GM23338 (cell line): Measurements from ENCODE around the gene HECTD3. TPM values are rescaled to one million over a fixed set of nuclear protein-coding genes. Genes with fewer than 3 reads are reported as not detected.

Experiments
- ATAC-seq: fragments of 200-7000 bp; cut with Tn5 transposase; 3 replicates; pipeline ENCODE4 v1.9.1; 2020
- DNase-seq: peaks from one replicate; pipeline ENCODE4 v3.0.0-alpha.2; 2015; ENCODE audit warnings: low spot score
- H2AFZ ChIP-seq: fragments of 200-600 bp; sonication (generic); 2 replicates; pipeline ENCODE4 v1.8.0; 2016; ENCODE audit warnings: antibody characterized with exemption, mild to moderate bottlenecking, moderate library complexity
- H3F3A ChIP-seq: fragments of 200-600 bp; sonication (generic); replicated peaks from 2 replicates; pipeline ENCODE4 v1.8.0; 2017; ENCODE audit warnings: antibody characterized with exemption, mixed run types, low read depth
- H3K27ac ChIP-seq: fragments of 200-600 bp; sonication (generic); 2 replicates; pipeline ENCODE4 v1.6.1; 2016; ENCODE audit warnings: low read depth
- H3K27me3 ChIP-seq: fragments of 200-600 bp; sonication (generic); 2 replicates; pipeline ENCODE4 v1.8.0; 2016; ENCODE audit warnings: mild to moderate bottlenecking, mixed run types, moderate library complexity; ENCODE audit not compliant: insufficient read depth
- H3K36me3 ChIP-seq: fragments of 200-600 bp; sonication (generic); 2 replicates; pipeline ENCODE4 v1.8.0; 2016; ENCODE audit warnings: mild to moderate bottlenecking; ENCODE audit not compliant: insufficient read depth
- H3K4me1 ChIP-seq: fragments of 200-600 bp; sonication (generic); 2 replicates; pipeline ENCODE4 v1.8.0; 2016; ENCODE audit warnings: mild to moderate bottlenecking, moderate library complexity; ENCODE audit not compliant: insufficient read depth
- H3K4me2 ChIP-seq: fragments of 200-600 bp; sonication (generic); 2 replicates; pipeline ENCODE4 v1.7.1; 2017; ENCODE audit warnings: mixed run types
- H3K4me3 ChIP-seq: fragments of 200-600 bp; sonication (generic); 2 replicates; pipeline ENCODE4 v1.6.1; 2016; ENCODE audit warnings: mixed run types
- H3K79me2 ChIP-seq: fragments of 200-600 bp; sonication (generic); replicated peaks from 2 replicates; pipeline ENCODE4 v1.8.0; 2017; ENCODE audit warnings: mild to moderate bottlenecking; ENCODE audit not compliant: insufficient read depth
- H3K9me2 ChIP-seq: fragments of 200-600 bp; sonication (generic); 2 replicates; pipeline ENCODE4 v1.8.0; 2017; ENCODE audit not compliant: insufficient read depth
- H4K20me1 ChIP-seq: fragments of 200-600 bp; sonication (generic); replicated peaks from 2 replicates; pipeline ENCODE4 v1.8.0; 2017; ENCODE audit warnings: mild to moderate bottlenecking; ENCODE audit not compliant: insufficient read depth
- H3K27ac Mint-ChIP-seq: 2 replicates; pipeline ENCODE4 v1.8.0; 2020; ENCODE audit warnings: inconsistent platforms, mild to moderate bottlenecking, moderate library complexity, mixed read lengths
- H3K27me3 Mint-ChIP-seq: 3 replicates; pipeline ENCODE4 v1.8.0; 2022; ENCODE audit warnings: low read depth, mild to moderate bottlenecking, moderate library complexity, mixed read lengths, inconsistent platforms; ENCODE audit not compliant: insufficient read depth, poor library complexity
- H3K36me3 Mint-ChIP-seq: 3 replicates; pipeline ENCODE4 v1.8.0; 2021; ENCODE audit warnings: low read depth, mild to moderate bottlenecking, inconsistent platforms, moderate library complexity, mixed read lengths
- H3K4me1 Mint-ChIP-seq: 3 replicates; pipeline ENCODE4 v1.8.0; 2020; ENCODE audit warnings: mild to moderate bottlenecking, inconsistent platforms, mixed read lengths
- H3K4me3 Mint-ChIP-seq: 3 replicates; pipeline ENCODE4 v1.8.0; 2021; ENCODE audit warnings: moderate library complexity, mild to moderate bottlenecking, inconsistent platforms, mixed read lengths
- H3K9me3 Mint-ChIP-seq: 3 replicates; pipeline ENCODE4 v1.8.0; 2020; ENCODE audit warnings: moderate library complexity, mild to moderate bottlenecking, inconsistent platforms, mixed read lengths
- CREB1 ChIP-seq: fragments of 250-450 bp; sonication (Bioruptor Pico); IDR thresholded peaks from 2 replicates; pipeline ENCODE4 v1.5.0; 2020; ENCODE audit warnings: low read depth, mild to moderate bottlenecking, moderate library complexity
- CTCF ChIP-seq, 2 experiments: fragments of 200-600 bp in 1 of 2; sonication (generic) in 1 of 2; conservative IDR thresholded peaks; 2 replicates each; pipeline versions ENCODE4 v1.5.1 to v1.6.1; 2016 to 2017; ENCODE audit warnings: antibody characterized with exemption in 2 of 2, low read depth in 2 of 2, mild to moderate bottlenecking in 2 of 2, moderate library complexity in 1 of 2
- EZH2 ChIP-seq: fragments of 200-600 bp; sonication (generic); IDR thresholded peaks from one replicate; pipeline ENCODE4 v1.8.0; 2017; ENCODE audit warnings: antibody characterized with exemption, mild to moderate bottlenecking, low read depth; ENCODE audit not compliant: unreplicated experiment
- EZH2phosphoT487 ChIP-seq: fragments of 200-600 bp; sonication (generic); IDR thresholded peaks from one replicate; pipeline ENCODE4 v1.8.1; 2018; ENCODE audit warnings: antibody characterized with exemption; ENCODE audit not compliant: unreplicated experiment
- JUNB ChIP-seq: IDR thresholded peaks from one replicate; pipeline ENCODE4 v1.6.1; 2016; ENCODE audit warnings: antibody characterized with exemption; ENCODE audit not compliant: unreplicated experiment
- NANOG ChIP-seq: IDR thresholded peaks from 2 replicates; pipeline ENCODE4 v1.6.1; 2016; ENCODE audit warnings: antibody characterized with exemption, borderline replicate concordance
- POLR2AphosphoS5 ChIP-seq: IDR thresholded peaks from 2 replicates; pipeline ENCODE4 v1.6.1; 2016; ENCODE audit warnings: antibody characterized with exemption, low read depth
- STAT1 ChIP-seq: IDR thresholded peaks from one replicate; pipeline ENCODE4 v1.6.1; 2016; ENCODE audit warnings: antibody characterized with exemption; ENCODE audit not compliant: unreplicated experiment
- ZNF114 ChIP-seq: fragments of 250-450 bp; sonication (Bioruptor Pico); IDR thresholded peaks from 2 replicates; pipeline ENCODE4 v1.5.0; 2020; ENCODE audit warnings: mild to moderate bottlenecking, moderate library complexity
- ZNF331 ChIP-seq: fragments of 250-450 bp; sonication (Bioruptor Pico); IDR thresholded peaks from 2 replicates; pipeline ENCODE4 v1.5.0; 2020; ENCODE audit warnings: low read depth, mild to moderate bottlenecking, moderate library complexity
- polyA plus RNA-seq: library from polyadenylated mRNA; unstranded; fragments of >200 nt; fragmentation: Nextera tagmentation; extraction: Ambion mirVana; gene quantifications from 2 replicates; pipeline ENCODE4 v1.2.1, GENCODE V29; 2016
- total RNA-seq: library from RNA; depleted of rRNA; stranded (reverse); fragments of >200 nt; shearing (Covaris generic); gene quantifications from 2 replicates; pipeline ENCODE4 v1.2.3, GENCODE V29; 2014
- TF ChIP-seq, protein P1 (sequence below): fragments of 250-450 bp; sonication (Bioruptor Pico); IDR thresholded peaks from 2 replicates; pipeline ENCODE4 v1.5.0; 2020; ENCODE audit warnings: mild to moderate bottlenecking, moderate library complexity
- TF ChIP-seq, protein P2 (sequence below): IDR thresholded peaks from one replicate; pipeline ENCODE4 v1.6.1; 2018; ENCODE audit warnings: antibody characterized with exemption; ENCODE audit not compliant: unreplicated experiment
- TF ChIP-seq, protein P3 (sequence below): IDR thresholded peaks from 2 replicates; pipeline ENCODE4 v1.6.1; 2016; ENCODE audit warnings: antibody characterized with exemption

The HECTD3 gene
- total and polyA plus RNA-seq, 2 experiments from 2014 or later, result 13.1 to 31.4 TPM

DNA sequence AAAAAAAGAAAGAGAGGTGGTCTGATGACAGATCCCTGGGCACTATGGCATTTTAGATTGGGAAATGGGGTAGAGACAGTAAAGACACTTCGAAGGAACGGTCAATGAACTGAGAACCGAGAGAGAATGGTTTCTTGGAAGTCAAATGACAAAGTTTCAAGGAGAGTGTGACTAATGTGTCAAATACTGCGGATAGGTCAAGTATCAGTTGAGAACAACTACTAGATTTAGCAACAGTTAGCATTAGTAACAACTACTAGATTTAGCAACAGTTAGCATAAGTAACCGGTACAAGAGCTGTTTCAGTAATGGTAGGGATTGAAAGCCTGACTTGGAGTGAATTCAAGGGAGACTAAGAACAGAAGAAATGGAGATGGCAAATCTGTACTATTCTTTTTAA lies 35.9 kb upstream of the HECTD3 start:
- H4K20me1 ChIP-seq, result no peaks in the 10 kb centered on the region
- no peaks in the 10 kb centered on the region for H3K79me2 ChIP-seq
- no peak overlapping the region for H3K27ac ChIP-seq
- no peaks in the 10 kb centered on the region for H3F3A ChIP-seq
- no peaks in the 10 kb centered on the region for H3K9me2 ChIP-seq
- no peaks in the 10 kb centered on the region for H3K9me3 Mint-ChIP-seq
- H3K36me3 ChIP-seq, result no peaks in the 10 kb centered on the region
- DNase-seq (no peak), ATAC-seq (no peak)
- no peak overlapping the region for H3K4me3 Mint-ChIP-seq
- no peak overlapping the region for H3K4me3 ChIP-seq
- TF ChIP-seq ZNF114, result no peak
- TF ChIP-seq, protein P1, sequence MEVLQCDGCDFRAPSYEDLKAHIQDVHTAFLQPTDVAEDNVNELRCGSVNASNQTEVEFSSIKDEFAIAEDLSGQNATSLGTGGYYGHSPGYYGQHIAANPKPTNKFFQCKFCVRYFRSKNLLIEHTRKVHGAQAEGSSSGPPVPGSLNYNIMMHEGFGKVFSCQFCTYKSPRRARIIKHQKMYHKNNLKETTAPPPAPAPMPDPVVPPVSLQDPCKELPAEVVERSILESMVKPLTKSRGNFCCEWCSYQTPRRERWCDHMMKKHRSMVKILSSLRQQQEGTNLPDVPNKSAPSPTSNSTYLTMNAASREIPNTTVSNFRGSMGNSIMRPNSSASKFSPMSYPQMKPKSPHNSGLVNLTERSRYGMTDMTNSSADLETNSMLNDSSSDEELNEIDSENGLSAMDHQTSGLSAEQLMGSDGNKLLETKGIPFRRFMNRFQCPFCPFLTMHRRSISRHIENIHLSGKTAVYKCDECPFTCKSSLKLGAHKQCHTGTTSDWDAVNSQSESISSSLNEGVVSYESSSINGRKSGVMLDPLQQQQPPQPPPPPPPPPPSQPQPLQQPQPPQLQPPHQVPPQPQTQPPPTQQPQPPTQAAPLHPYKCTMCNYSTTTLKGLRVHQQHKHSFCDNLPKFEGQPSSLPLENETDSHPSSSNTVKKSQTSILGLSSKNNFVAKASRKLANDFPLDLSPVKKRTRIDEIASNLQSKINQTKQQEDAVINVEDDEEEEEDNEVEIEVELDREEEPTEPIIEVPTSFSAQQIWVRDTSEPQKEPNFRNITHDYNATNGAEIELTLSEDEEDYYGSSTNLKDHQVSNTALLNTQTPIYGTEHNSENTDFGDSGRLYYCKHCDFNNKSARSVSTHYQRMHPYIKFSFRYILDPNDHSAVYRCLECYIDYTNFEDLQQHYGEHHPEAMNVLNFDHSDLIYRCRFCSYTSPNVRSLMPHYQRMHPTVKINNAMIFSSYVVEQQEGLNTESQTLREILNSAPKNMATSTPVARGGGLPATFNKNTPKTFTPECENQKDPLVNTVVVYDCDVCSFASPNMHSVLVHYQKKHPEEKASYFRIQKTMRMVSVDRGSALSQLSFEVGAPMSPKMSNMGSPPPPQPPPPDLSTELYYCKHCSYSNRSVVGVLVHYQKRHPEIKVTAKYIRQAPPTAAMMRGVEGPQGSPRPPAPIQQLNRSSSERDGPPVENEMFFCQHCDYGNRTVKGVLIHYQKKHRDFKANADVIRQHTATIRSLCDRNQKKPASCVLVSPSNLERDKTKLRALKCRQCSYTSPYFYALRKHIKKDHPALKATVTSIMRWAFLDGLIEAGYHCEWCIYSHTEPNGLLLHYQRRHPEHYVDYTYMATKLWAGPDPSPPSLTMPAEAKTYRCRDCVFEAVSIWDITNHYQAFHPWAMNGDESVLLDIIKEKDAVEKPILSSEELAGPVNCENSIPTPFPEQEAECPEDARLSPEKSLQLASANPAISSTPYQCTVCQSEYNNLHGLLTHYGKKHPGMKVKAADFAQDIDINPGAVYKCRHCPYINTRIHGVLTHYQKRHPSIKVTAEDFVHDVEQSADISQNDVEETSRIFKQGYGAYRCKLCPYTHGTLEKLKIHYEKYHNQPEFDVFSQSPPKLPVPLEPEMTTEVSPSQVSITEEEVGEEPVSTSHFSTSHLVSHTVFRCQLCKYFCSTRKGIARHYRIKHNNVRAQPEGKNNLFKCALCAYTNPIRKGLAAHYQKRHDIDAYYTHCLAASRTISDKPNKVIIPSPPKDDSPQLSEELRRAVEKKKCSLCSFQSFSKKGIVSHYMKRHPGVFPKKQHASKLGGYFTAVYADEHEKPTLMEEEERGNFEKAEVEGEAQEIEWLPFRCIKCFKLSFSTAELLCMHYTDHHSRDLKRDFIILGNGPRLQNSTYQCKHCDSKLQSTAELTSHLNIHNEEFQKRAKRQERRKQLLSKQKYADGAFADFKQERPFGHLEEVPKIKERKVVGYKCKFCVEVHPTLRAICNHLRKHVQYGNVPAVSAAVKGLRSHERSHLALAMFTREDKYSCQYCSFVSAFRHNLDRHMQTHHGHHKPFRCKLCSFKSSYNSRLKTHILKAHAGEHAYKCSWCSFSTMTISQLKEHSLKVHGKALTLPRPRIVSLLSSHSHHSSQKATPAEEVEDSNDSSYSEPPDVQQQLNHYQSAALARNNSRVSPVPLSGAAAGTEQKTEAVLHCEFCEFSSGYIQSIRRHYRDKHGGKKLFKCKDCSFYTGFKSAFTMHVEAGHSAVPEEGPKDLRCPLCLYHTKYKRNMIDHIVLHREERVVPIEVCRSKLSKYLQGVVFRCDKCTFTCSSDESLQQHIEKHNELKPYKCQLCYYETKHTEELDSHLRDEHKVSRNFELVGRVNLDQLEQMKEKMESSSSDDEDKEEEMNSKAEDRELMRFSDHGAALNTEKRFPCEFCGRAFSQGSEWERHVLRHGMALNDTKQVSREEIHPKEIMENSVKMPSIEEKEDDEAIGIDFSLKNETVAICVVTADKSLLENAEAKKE (CRISPR knock-in tag), result no peak
- TF ChIP-seq JUNB, result no peak
- TF ChIP-seq NANOG, result no peak
- TF ChIP-seq CREB1 (CRISPR knock-in tag), result no peak
- TF ChIP-seq EZH2, result no peak
- no peak for TF ChIP-seq ZNF331 (CRISPR knock-in tag)
- TF ChIP-seq POLR2AphosphoS5, result no peak
- TF ChIP-seq, protein P2, sequence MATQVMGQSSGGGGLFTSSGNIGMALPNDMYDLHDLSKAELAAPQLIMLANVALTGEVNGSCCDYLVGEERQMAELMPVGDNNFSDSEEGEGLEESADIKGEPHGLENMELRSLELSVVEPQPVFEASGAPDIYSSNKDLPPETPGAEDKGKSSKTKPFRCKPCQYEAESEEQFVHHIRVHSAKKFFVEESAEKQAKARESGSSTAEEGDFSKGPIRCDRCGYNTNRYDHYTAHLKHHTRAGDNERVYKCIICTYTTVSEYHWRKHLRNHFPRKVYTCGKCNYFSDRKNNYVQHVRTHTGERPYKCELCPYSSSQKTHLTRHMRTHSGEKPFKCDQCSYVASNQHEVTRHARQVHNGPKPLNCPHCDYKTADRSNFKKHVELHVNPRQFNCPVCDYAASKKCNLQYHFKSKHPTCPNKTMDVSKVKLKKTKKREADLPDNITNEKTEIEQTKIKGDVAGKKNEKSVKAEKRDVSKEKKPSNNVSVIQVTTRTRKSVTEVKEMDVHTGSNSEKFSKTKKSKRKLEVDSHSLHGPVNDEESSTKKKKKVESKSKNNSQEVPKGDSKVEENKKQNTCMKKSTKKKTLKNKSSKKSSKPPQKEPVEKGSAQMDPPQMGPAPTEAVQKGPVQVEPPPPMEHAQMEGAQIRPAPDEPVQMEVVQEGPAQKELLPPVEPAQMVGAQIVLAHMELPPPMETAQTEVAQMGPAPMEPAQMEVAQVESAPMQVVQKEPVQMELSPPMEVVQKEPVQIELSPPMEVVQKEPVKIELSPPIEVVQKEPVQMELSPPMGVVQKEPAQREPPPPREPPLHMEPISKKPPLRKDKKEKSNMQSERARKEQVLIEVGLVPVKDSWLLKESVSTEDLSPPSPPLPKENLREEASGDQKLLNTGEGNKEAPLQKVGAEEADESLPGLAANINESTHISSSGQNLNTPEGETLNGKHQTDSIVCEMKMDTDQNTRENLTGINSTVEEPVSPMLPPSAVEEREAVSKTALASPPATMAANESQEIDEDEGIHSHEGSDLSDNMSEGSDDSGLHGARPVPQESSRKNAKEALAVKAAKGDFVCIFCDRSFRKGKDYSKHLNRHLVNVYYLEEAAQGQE, result no peak
- TF ChIP-seq CTCF (conservative IDR thresholded peaks at IDR 0.05; ENCODE audit: low read depth in 2 of 2), result no peak
- TF ChIP-seq EZH2phosphoT487, result no peak
- TF ChIP-seq, protein P3, sequence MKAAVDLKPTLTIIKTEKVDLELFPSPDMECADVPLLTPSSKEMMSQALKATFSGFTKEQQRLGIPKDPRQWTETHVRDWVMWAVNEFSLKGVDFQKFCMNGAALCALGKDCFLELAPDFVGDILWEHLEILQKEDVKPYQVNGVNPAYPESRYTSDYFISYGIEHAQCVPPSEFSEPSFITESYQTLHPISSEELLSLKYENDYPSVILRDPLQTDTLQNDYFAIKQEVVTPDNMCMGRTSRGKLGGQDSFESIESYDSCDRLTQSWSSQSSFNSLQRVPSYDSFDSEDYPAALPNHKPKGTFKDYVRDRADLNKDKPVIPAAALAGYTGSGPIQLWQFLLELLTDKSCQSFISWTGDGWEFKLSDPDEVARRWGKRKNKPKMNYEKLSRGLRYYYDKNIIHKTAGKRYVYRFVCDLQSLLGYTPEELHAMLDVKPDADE, result no peak
- TF ChIP-seq STAT1, result no peak
- H2AFZ ChIP-seq, result no peak overlapping the region
- no peak overlapping the region for H3K4me2 ChIP-seq
- peaks cover 7% of the 10 kb centered on the region for H3K4me1 Mint-ChIP-seq
- H3K27ac Mint-ChIP-seq, result no peak overlapping the region
- no peaks in the 10 kb centered on the region for H3K36me3 Mint-ChIP-seq
- no peaks in the 10 kb centered on the region for H3K27me3 Mint-ChIP-seq
- H3K27me3 ChIP-seq, result no peaks in the 10 kb centered on the region
- H3K4me1 ChIP-seq, result peaks cover 5% of the 10 kb centered on the region; the same call in 1 of the 2 replicates
